H1 (cell line): ENCODE data around the gene CREBBP.

Source experiments
- CHD2 ChIP-seq: IDR thresholded peaks from 2 replicates; pipeline ENCODE4 v1.6.1; 2012; ENCODE audit warnings: low read length, improper control_type of control experiment
- CREB1 ChIP-seq: IDR thresholded peaks from 2 replicates; pipeline ENCODE4 v1.6.1; 2012; ENCODE audit warnings: inconsistent platforms
- CTCF ChIP-seq, 3 experiments: IDR thresholded peaks; 1 replicate in 2 of 3; 2 replicates in 1 of 3; pipeline versions ENCODE4 v1.5.1 to v1.6.1; 2011; ENCODE audit warnings: low read length in 3 of 3, mild to moderate bottlenecking in 3 of 3, inconsistent platforms in 2 of 3, low read depth in 1 of 3, moderate library complexity in 1 of 3; ENCODE audit not compliant: insufficient read depth in 1 of 3; ENCODE audit errors: control extremely low read depth in 1 of 3
- EP300 ChIP-seq, 2 experiments: IDR thresholded peaks; 1 replicate in 1 of 2; 2 replicates in 1 of 2; pipeline ENCODE4 v1.6.1; 2011 to 2012; ENCODE audit warnings: low read depth in 2 of 2, low read length in 2 of 2, mild to moderate bottlenecking in 2 of 2, borderline replicate concordance in 1 of 2, inconsistent platforms in 1 of 2, moderate library complexity in 1 of 2
- JUN ChIP-seq: IDR thresholded peaks from 2 replicates; pipeline ENCODE4 v1.6.1; 2011; ENCODE audit warnings: low read depth, mild to moderate bottlenecking, improper control_type of control experiment, low read length
- KDM1A ChIP-seq: fragments of 200-600, 300-600 bp; sonication (generic); IDR thresholded peaks from 2 replicates; pipeline ENCODE4 v1.7.1; 2016; ENCODE audit warnings: mild to moderate bottlenecking, low read length, borderline replicate concordance
- MAX ChIP-seq: IDR thresholded peaks from 2 replicates; pipeline ENCODE4 v1.6.1; 2012; ENCODE audit warnings: inconsistent platforms
- POLR2AphosphoS5 ChIP-seq: IDR thresholded peaks from 2 replicates; pipeline ENCODE4 v1.6.1; 2011; ENCODE audit warnings: low read depth, low read length
- SUZ12 ChIP-seq: fragments of 200-600 bp; sonication (generic); IDR thresholded peaks from 2 replicates; pipeline ENCODE4 v1.6.1; 2012; ENCODE audit warnings: mild to moderate bottlenecking, inconsistent platforms, low read length, moderate library complexity, mixed read lengths

- TF ChIP-seq EP300 (IDR thresholded peaks at IDR 0.05; ENCODE audit: borderline replicate concordance in 1 of 2, low read depth in 2 of 2, low read length in 2 of 2): no peak
- no peak for TF ChIP-seq MAX
- no peak for TF ChIP-seq KDM1A
- no peak for TF ChIP-seq CTCF (IDR thresholded peaks at IDR 0.05; ENCODE audit: control extremely low read depth in 1 of 3, insufficient read depth in 1 of 3, low read depth in 1 of 3, low read length in 3 of 3)
- no peak for TF ChIP-seq CHD2
- TF ChIP-seq SUZ12: no peak
- TF ChIP-seq CREB1: no peak
- no peak for TF ChIP-seq JUN
- TF ChIP-seq POLR2AphosphoS5: no peak
Observed at GRCh38 chr16:3780570-3780969, 99.9 kb downstream of the CREBBP start.
